Gastroesophageal sphincter (tissue), 3 donors: Measurements from ENCODE around the gene MRPS22.

Experiments used
- POLR2A ChIP-seq, 2 donors: fragments of 450-650 bp; IDR thresholded peaks; one replicate each; pipeline ENCODE4 v1.6.1; 2017; ENCODE audit warnings: antibody characterized with exemption in 2 of 2, mild to moderate bottlenecking in 2 of 2, moderate library complexity in 1 of 2
- POLR2AphosphoS5 ChIP-seq: sonication (generic); formaldehyde crosslinking; IDR thresholded peaks from one replicate; pipeline ENCODE4 v1.6.1; 2017; ENCODE audit warnings: antibody characterized with exemption
- TF ChIP-seq, protein P1 (sequence below), 4 experiments: fragments of 200-600 bp in 2 of 4; fragments of 450-650 bp in 2 of 4; sonication (generic) in 1 of 4; IDR thresholded peaks; one replicate each; pipeline ENCODE4 v1.5.1; 2017 to 2019; ENCODE audit warnings: antibody characterized with exemption in 4 of 4, mild to moderate bottlenecking in 2 of 4, moderate library complexity in 2 of 4

GRCh38 chr3:139318826-139319225, 25.0 kb upstream of the MRPS22 start:
- TF ChIP-seq POLR2AphosphoS5 (no peak), POLR2A (IDR thresholded peaks at IDR 0.05) (no peak)
- TF ChIP-seq, protein P1, sequence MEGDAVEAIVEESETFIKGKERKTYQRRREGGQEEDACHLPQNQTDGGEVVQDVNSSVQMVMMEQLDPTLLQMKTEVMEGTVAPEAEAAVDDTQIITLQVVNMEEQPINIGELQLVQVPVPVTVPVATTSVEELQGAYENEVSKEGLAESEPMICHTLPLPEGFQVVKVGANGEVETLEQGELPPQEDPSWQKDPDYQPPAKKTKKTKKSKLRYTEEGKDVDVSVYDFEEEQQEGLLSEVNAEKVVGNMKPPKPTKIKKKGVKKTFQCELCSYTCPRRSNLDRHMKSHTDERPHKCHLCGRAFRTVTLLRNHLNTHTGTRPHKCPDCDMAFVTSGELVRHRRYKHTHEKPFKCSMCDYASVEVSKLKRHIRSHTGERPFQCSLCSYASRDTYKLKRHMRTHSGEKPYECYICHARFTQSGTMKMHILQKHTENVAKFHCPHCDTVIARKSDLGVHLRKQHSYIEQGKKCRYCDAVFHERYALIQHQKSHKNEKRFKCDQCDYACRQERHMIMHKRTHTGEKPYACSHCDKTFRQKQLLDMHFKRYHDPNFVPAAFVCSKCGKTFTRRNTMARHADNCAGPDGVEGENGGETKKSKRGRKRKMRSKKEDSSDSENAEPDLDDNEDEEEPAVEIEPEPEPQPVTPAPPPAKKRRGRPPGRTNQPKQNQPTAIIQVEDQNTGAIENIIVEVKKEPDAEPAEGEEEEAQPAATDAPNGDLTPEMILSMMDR (IDR thresholded peaks at IDR 0.05) = no peak
